Upper lobe of left lung (tissue), 6 donors: ENCODE data around the gene PFN1. TPM values are rescaled to one million over a fixed set of nuclear protein-coding genes. Genes with fewer than 3 reads are reported as not detected.

ENCODE experiments used
- ATAC-seq, 2 donors: fragments of 200-7000 bp; cut with Tn5 transposase; one replicate each; pipeline ENCODE4 v1.9.1; 2022; ENCODE audit warnings: mild to moderate bottlenecking in 2 of 2, moderate library complexity in 2 of 2; ENCODE audit not compliant: low FRiP score in 2 of 2
- DNase-seq, 2 donors: peaks; one replicate each; pipeline ENCODE4 v3.0.0-alpha.2; 2019 to 2020
- H3K27ac ChIP-seq, 4 donors: fragments of 200-600 bp; sonication (generic); one replicate each; pipeline ENCODE4 v1.5.1; 2016 to 2019
- H3K27me3 ChIP-seq, 4 donors: fragments of 200-600 bp; sonication (generic); one replicate each; pipeline ENCODE4 v1.5.1; 2017 to 2019
- H3K36me3 ChIP-seq, 4 donors: fragments of 200-600 bp; sonication (generic); one replicate each; pipeline ENCODE4 v1.5.1; 2016 to 2019
- H3K4me1 ChIP-seq, 4 donors: fragments of 200-600 bp; sonication (generic); one replicate each; pipeline ENCODE4 v1.5.1; 2018 to 2019
- H3K4me3 ChIP-seq, 4 donors: fragments of 200-600 bp; sonication (generic); one replicate each; pipeline ENCODE4 v1.5.1; 2017 to 2019; ENCODE audit warnings: mild to moderate bottlenecking in 2 of 4, moderate library complexity in 1 of 4
- H3K9me3 ChIP-seq, 4 donors: fragments of 200-600 bp; sonication (generic); one replicate each; pipeline ENCODE4 v1.5.1; 2018 to 2019
- CTCF ChIP-seq, 6 experiments: fragments of 450-650 bp in 4 of 6; fragments of 200-600 bp in 2 of 6; sonication (generic) in 2 of 6; IDR thresholded peaks; one replicate each; pipeline ENCODE4 v1.5.1; 2016 to 2019; ENCODE audit warnings: antibody characterized with exemption in 6 of 6
- EP300 ChIP-seq, 4 donors: sonication (generic); formaldehyde crosslinking; IDR thresholded peaks; one replicate each; pipeline ENCODE4 v1.5.1; 2017; ENCODE audit warnings: antibody characterized with exemption in 4 of 4, control low read depth in 2 of 4
- POLR2A ChIP-seq, 4 donors: fragments of 450-650 bp; IDR thresholded peaks; one replicate each; pipeline ENCODE4 v1.5.1; 2016 to 2017; ENCODE audit warnings: antibody characterized with exemption in 4 of 4, mild to moderate bottlenecking in 2 of 4
- POLR2AphosphoS5 ChIP-seq, 2 donors: sonication (generic); formaldehyde crosslinking; IDR thresholded peaks; one replicate each; pipeline ENCODE4 v1.5.1; 2017; ENCODE audit warnings: antibody characterized with exemption in 2 of 2
- WGBS, 2 donors: methylation state at CpG; one replicate each; pipeline ENCODE4 v1.1.5; 2017 to 2018; 5-methylcytosine and 5-hydroxymethylcytosine counted together
- total RNA-seq, 6 donors: library from RNA; depleted of rRNA in 4 of 6; stranded (reverse); fragments of >200 nt in 4 of 6; gene quantifications; one replicate each; pipeline versions ENCODE4 v1.1.0 to v1.2.1, GENCODE V29; 2016 to 2021
- donor health status: DM: no; HTN: no; CAD: no; lungs with moderate emphysema.
- donor health status: DM: no; HTN: yes; CAD: no; lungs with severe emphysema.

The PFN1 gene
- total RNA-seq, 6 donors from 2014 or later = 403 to 814 (median 641) TPM

DNA sequence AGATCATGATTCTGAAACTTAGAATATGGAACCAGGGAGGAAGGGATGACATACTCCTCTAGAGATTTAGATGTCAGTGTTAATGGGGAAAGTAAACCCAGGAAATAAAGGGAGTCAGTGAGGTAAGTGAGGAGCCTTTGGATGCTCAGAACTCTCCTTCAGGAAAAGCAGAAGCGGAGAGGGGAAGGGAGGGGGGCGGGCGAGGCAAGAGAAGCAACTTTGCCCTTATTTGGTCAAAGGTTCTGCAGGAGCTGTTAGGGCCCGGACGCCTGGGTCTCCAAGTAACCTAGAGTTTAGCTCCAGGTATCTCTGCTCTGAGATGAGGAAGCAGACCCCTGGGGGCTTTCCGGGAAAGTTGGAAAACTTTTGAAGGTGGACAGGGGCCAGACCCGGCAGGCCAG, 1.3 kb downstream of the PFN1 start:
- Histone ChIP-seq H3K4me1 (peaks cover 48 to 71% (median 60%) of the 10 kb centered on the region in 4 donors), H3K36me3 (peaks cover 10 to 45% (median 39%) of the 10 kb centered on the region in 4 donors), H3K27ac (peak overlapping the region; percentile 97 to 100 (median 98)), H3K27me3 (no peaks in the 10 kb centered on the region), H3K4me3 (peak overlapping the region; percentile 95 to 100 (median 97)), H3K9me3 (no peaks in the 10 kb centered on the region)
- DNase-seq (no peak), ATAC-seq (no peak)
- WGBS, 2 donors = 0 to 3% methylated on average over 7 of the region's 7 CpGs
- TF ChIP-seq EP300 (IDR thresholded peaks at IDR 0.05) = no peak
- no peak for TF ChIP-seq POLR2A (IDR thresholded peaks at IDR 0.05)
- TF ChIP-seq CTCF (IDR thresholded peaks at IDR 0.05) = no peak
- no peak for TF ChIP-seq POLR2AphosphoS5 (IDR thresholded peaks at IDR 0.05)

DNA sequence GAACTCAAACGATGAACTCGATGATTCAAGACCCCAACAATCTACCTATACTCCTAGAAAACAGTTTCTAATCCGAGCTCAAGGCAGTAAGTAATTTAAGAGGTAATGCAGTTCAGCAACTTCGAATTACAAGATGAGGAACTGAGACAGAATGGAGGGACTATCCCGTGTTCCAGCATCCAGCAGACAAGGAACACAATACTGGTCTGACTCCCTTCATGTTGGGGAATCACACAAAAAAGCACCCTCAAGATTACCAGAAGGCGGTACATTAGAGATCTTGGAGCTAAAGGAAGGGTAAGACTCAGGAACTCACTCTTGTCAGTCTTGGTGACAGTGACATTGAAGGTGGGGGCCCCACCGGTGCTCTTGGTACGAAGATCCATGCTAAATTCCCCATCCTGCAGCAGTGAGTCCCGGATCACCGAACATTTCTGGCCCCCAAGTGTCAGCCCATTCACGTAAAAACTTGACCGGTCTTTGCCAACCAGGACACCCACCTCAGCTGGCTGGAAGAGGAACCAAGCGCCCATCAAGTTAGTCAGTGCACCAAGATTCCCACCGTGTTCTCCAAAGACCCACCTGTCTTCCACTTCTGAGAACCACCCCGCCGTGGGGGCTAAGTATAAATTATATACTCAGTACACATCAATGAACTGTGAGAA, 1.9 kb downstream of the PFN1 start:
- TF ChIP-seq EP300 (IDR thresholded peaks at IDR 0.05) (no peak), POLR2A (IDR thresholded peaks at IDR 0.05) (no peak), POLR2AphosphoS5 (IDR thresholded peaks at IDR 0.05) (no peak), CTCF (IDR thresholded peaks at IDR 0.05) (no peak)
- ATAC-seq (no peak), DNase-seq (no peak)
- peaks cover 10 to 48% (median 42%) of the 10 kb centered on the region in 4 donors for H3K36me3 ChIP-seq
- H3K4me1 ChIP-seq = peaks cover 54 to 77% (median 65%) of the 10 kb centered on the region in 4 donors
- no peaks in the 10 kb centered on the region for H3K9me3 ChIP-seq
- no peaks in the 10 kb centered on the region for H3K27me3 ChIP-seq
- 18 to 22% methylated on average over 16 of the region's 16 CpGs for WGBS, 2 donors
- peak overlapping the region in 3 of 4 donors; percentile 95 to 100 (median 98) for H3K4me3 ChIP-seq
- peak overlapping the region; percentile 97 to 100 (median 98) for H3K27ac ChIP-seq

DNA sequence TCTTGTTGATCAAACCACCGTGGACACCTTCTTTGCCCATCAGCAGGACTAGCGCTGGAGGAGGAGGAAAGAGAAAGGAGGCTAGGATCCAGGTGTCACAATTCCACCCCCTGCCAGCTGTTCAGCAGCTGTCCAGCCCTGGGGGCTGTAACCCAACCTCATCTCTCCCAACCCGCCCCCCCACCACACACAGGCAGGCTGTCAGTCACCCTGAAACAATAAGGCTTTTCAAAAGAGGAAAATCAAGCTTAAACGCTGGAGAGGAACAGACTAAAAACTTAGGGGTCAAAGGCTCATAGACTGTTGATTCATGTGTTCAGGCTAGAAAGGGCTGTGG, 2.4 kb downstream of the PFN1 start:
- Histone ChIP-seq H3K27me3 (no peaks in the 10 kb centered on the region), H3K9me3 (no peaks in the 10 kb centered on the region), H3K4me3 (peak overlapping the region in 3 of 4 donors; percentile 95 to 100 (median 98)), H3K36me3 (peaks cover 10 to 48% (median 42%) of the 10 kb centered on the region in 4 donors), H3K27ac (peak overlapping the region; percentile 97 to 100 (median 98)), H3K4me1 (peaks cover 57 to 77% (median 67%) of the 10 kb centered on the region in 4 donors)
- ATAC-seq (no peak), DNase-seq (no peak)
- 31 to 39% methylated on average over 4 of the region's 4 CpGs for WGBS, 2 donors
- no peak for TF ChIP-seq POLR2AphosphoS5 (IDR thresholded peaks at IDR 0.05)
- TF ChIP-seq POLR2A (IDR thresholded peaks at IDR 0.05) = no peak
- no peak for TF ChIP-seq EP300 (IDR thresholded peaks at IDR 0.05)
- no peak for TF ChIP-seq CTCF (IDR thresholded peaks at IDR 0.05)

- Histone ChIP-seq H3K4me3 (peak overlapping the region; percentile 1 to 100 (median 96)), H3K9me3 (no peaks in the 10 kb centered on the region), H3K4me1 (peaks cover 55 to 75% (median 64%) of the 10 kb centered on the region in 4 donors), H3K27ac (peak overlapping the region; percentile 97 to 100 (median 98)), H3K36me3 (peaks cover 10 to 48% (median 42%) of the 10 kb centered on the region in 4 donors), H3K27me3 (no peaks in the 10 kb centered on the region)
- 36 to 39% methylated on average over 7 of the region's 7 CpGs for WGBS, 2 donors
- ATAC-seq (peak; percentile 44 to 49), DNase-seq (peak in 1 of 2 donors; percentile 90)
- TF ChIP-seq CTCF (IDR thresholded peaks at IDR 0.05) (no peak), POLR2A (IDR thresholded peaks at IDR 0.05) (peak in 1 of 4 donors; percentile 12), EP300 (IDR thresholded peaks at IDR 0.05) (no peak), POLR2AphosphoS5 (IDR thresholded peaks at IDR 0.05) (peak; percentile 24 to 67)
Observed at GRCh38 chr17:4945176-4945943, 3.0 kb downstream of the PFN1 start.
